GM21367 (cell line): ENCODE results near the gene KREMEN1.

Experiments
- ATAC-seq: cut with Tn5 transposase; IDR thresholded peaks from one replicate; pipeline ENCODE4 v1.9.1; 2021; ENCODE audit not compliant: unreplicated experiment

The KREMEN1 gene

DNA sequence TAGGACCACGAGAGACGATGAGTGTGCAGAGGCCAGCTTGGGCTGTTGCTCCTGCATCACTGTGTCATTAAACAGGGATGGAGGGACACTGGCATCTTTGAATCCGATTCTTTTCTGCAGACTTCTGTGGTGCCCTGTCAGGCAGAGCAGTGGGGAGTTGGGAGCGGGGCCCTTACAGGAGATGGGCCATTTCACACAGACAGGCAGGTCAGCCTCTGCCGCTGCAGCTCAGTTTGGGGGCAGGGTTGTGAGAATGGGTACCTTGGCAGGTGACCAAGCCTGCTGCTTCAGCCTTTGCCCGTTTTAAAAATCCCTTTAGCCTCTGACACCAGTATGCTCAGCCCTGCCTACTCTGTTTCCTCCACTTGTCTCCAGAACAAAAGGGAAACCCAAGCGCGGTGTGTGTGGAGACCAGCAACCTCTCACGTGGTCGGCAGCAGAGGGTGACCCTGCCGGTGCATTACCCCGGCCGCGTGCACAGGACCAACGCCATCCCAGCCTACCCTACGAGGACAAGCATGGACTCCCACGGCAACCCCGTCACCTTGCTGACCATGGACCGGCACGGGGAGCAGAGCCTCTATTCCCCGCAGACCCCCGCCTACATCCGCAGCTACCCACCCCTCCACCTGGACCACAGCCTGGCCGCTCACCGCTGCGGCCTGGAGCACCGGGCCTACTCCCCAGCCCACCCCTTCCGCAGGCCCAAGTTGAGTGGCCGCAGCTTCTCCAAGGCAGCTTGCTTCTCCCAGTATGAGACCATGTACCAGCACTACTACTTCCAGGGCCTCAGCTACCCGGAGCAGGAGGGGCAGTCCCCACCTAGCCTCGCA, 23.8 kb upstream of the KREMEN1 start:
- no peak for ATAC-seq

DNA sequence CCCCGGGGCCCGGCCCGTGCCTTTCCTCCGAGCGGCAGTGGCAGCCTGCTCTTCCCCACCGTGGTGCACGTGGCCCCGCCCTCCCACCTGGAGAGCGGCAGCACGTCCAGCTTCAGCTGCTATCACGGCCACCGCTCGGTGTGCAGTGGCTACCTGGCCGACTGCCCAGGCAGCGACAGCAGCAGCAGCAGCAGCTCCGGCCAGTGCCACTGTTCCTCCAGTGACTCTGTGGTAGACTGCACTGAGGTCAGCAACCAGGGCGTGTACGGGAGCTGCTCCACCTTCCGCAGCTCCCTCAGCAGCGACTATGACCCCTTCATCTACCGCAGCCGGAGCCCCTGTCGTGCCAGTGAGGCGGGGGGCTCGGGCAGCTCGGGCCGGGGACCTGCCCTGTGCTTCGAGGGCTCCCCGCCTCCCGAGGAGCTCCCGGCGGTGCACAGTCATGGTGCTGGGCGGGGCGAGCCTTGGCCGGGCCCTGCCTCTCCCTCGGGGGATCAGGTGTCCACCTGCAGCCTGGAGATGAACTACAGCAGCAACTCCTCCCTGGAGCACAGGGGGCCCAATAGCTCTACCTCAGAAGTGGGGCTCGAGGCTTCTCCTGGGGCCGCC, 23.1 kb upstream of the KREMEN1 start:
- ATAC-seq = no peak

DNA sequence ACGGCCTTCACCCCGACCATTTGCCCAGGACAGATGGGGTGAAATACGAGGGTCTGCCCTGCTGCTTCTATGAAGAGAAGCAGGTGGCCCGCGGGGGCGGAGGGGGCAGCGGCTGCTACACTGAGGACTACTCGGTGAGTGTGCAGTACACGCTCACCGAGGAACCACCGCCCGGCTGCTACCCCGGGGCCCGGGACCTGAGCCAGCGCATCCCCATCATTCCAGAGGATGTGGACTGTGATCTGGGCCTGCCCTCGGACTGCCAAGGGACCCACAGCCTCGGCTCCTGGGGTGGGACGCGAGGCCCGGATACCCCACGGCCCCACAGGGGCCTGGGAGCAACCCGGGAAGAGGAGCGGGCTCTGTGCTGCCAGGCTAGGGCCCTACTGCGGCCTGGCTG, 22.4 kb upstream of the KREMEN1 start:
- ATAC-seq = no peak

DNA sequence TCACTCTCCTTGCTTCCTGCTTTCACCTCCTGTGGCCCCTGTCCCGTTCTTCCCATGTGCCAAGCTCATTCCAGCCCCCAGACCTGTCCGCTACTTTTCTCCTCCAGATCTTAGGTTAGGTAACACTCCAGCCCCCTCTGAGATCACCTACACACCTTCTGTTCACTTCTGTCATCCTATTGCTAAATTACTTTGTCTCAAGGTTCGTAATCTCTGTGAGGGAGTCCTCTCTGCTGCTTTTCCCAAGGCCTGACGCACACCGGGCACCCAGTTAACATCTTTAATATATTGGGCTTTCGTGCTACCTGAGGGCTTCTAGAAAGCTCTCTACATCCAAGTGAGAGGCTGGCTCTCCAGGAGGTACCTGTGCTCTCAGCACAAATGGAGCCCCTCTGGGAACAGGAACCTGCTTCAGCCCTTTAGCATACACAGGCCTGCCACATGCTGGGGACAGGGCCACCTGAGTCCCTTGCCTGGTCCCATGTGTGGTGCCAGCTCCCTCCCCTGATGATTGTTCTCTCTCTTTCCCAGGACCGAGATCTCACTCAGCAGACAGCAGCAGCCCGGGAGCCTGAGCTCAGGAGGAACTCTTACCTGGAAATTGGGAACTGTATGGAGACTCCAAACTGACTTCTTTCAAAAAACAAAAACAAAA, 19.7 kb upstream of the KREMEN1 start:
- no peak for ATAC-seq

DNA sequence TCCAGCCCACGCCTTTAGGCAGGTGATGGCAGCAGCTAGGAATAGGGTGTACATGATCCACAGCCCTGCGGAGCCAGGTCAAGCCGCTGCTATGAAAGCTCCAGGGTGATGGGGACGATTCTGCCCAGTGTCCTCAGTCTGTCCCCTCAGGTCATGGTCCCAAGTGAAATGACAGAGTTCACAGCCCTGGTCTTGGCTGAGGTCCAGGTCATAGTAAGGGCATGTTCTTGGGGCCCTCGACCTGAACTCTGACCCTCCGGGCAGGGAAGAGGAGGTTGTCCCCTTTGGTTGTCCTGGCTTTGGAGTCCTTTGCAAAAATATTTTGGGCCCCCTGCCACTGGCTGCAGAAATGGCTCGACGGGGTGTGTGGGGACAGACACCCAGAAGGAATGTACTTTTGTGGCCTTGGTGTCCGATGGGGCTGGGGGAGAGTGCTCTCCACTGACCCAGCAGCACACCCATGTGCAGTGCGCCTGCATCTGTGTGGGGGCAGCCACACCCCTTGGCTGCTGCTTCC, 18.5 kb upstream of the KREMEN1 start:
- no peak for ATAC-seq

DNA sequence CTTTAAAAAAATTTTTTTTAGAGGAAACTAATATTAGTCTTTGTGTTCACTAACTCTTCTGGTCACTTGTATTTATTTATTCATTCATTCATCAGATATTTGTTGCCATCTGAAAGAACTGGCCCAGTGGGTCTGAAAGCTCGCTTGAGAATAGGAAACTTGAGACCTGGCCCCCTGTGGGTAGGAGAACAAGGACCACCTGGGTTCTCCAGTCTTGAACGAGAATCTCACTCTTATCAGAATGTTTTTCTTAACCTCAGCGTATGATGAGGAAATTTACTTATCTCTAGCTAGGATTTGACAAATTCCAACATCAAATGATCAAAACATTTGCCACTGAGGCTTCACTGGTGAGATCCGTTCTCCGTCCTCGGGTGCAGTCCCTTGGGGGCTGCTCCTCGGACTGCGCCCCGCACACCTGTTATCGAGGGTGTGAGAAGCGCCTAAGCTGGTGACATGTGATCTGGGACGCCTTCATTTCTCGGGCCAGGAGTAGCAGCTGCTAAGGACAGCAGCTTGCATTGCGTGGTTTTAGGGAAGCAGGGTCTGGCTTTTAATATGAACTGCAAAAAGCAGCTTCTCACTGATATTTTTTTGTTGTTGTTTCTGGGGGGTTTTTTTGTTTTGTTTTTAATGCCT, 17.5 kb upstream of the KREMEN1 start:
- ATAC-seq = no peak

DNA sequence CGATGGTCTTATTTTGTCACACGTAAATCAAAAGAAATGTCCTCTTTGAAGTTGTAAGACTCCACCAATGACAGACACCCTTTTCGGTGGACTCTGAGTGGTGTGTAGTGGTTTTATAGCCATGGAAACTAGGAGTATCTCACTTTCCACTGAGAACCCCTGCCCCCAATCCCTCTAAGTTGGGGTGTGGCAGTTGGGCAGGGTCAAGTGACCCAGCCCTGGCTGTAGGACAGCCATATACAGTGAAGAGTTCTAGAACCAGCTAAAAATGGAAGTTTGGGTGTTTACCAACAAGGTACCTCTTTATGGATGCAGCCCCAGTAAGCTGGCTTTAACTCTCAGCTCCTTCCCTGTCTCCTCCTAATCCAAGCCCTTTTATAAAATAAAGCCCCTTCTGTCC, 16.4 kb upstream of the KREMEN1 start:
- no peak for ATAC-seq

DNA sequence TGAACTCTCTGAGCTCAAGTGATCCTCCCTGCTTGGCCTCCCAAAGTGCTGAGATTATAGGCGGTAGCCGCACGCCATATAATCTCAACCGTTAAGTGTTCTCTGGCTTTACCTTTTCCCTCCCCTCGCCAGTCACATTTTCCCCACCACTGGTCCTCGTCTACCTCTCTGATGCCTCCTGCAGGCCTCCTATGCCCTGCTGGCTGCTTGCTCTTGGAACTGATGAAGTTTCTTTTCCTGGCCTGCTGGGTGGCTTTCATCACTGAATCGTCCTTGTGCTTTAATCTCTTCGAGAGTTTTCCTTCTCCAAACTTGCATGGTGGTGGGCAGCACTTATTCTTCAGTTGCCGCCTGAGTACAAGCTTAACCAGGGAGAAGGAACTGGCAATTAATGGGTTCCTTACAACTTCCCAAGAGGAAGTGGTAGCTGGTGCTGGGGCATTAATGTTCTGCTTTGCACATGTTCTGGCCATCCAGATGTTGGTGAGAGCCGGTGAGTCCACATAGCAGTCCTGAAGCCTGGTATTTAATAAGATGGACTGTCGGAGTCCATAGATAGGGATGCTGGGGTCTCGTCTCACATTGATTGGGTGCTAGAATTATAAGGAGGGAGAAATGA, 12.5 kb upstream of the KREMEN1 start:
- ATAC-seq = no peak

DNA sequence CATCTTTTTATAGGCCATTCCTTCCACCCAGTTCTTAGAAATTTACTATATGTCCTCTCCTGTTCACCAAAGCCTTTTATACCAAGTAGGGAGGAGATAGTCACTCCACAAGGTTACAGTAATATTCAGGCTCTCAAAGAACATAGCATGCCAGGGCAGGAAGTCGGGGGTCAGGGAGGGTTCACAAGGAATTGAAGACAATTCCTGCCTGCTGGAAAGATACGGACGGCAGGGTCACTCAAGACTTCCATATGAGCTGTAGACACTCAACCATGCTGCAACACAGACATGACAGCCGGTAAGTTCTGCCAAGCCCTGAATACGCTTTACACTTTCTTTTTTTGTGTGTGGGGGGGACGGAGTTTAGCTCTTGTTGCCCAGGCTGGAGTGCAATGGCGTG, 11.9 kb upstream of the KREMEN1 start:
- ATAC-seq = no peak

DNA sequence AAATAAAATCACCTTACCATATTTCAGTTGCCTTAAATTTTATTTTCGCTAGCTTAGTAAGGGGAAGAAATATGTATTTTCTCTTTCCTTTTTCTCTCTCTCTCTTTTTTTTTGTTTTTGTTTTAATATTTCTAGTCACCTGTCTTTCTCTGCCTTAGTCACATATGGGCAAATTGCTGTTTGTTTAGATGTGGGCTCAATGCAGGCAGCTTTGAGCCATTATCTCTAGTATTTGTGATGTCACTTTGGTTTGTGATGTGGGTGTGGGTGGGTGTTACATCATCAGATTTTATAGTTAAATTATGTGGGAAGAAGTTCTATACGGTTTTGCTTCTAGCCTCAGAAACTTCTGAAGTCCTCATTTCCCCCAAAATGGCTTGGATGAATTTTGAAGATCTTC, 11.1 kb upstream of the KREMEN1 start, which contains the start of gene C22orf31:
C22orf31 (minus strand) TSS at position 59 of the 400 bp plus-strand sequence; CDS start at position 20, 39 bp downstream.
- ATAC-seq = no peak

DNA sequence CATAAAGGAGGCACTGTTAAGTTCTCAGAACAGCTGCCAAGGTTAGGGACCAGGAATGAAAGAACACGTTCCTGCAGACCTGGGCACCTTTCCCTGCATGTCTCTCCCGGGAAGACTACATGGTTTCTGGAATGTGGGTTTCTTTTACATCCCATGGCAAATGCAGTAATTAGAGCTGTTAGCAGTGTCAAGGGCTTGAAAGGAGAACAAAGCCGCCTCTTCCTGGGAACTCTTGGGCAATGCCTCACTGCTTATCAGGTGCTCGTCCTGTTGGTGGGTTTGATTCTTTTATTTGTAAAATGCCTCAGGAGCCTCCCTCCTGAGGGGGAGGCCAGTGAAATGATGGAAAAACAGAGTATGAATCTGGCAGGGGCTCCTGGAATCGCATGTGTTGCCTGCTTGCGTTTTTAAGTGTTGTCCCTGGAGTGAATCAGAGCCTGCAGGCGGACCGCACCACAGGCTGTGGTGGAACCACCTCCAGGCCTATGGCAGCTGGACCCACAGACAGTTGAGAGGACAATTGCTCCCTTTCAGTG, 10.5 kb upstream of the KREMEN1 start:
- no peak for ATAC-seq

DNA sequence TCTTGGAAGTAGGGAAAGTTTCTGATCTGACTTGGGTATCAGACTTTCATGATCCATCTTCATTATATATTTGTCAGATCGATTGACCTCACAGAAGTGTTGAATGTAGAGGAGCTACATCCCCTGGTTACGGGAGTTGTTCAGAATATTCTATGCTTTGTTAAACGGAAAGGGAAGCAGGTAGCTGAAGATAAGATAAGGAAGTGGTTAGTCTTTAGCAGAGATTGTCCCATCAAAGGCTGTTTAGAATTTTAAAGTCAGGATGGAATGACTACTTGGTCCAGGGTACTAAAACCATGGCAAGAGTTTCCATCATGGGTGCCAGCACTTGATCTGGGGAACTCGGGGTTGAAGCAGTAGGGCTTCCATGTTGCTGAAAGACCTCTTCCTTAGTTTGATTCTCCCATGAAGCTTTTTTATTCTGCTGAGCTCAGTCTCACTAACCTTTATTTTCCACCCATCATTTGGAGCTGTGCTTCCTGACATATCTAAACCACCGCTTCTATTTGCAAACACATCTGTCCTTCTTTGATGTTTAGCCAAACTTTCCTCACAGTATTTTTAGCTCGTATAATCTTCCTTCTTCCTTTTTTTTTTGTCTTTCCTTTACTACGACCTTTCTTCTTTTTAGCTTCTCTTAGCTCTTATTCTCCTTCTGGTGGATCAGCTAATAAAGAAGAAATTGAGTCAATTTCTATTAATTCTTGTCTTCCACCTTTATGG, 7.2 kb upstream of the KREMEN1 start:
- ATAC-seq = no peak

DNA sequence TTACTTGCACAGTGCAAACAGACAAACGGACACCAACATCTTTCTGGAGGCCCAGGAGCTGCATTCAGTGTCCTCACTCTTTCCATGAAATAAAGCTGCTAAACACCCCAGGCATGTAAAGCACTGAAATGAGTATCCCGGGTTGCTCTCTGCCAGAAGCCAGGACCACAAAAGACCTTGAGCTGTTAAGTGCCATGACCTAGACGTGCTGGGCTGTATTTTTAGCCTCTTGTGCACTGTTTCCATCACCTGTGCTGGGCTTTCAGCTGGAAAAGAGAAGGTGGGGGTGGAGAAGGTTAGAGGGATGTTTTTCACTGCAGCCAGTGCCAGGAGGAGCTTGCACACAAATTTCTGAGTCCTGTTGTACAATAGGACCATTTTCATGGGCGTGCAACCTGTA, 3.4 kb upstream of the KREMEN1 start:
- ATAC-seq = no peak

DNA sequence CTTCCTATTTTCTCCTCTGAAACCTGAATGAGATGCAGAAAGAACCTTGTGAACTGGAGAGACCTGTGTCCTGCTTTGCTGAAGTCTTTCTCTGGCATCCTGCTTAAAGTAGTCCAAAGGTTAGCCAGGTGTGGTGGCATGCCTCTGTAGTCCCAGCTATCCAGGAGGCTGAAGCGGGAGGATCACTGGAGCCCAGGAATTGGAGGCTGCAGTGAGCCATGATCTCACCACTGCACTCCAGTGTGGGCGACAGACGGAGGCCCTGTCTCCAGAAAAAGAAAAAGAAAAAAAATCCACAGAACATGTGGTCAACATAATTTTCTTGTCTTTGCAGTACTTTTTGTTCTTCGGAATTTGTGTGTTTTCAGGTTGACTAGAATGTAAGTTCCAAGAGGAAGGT, 2.3 kb upstream of the KREMEN1 start:
- ATAC-seq = no peak

DNA sequence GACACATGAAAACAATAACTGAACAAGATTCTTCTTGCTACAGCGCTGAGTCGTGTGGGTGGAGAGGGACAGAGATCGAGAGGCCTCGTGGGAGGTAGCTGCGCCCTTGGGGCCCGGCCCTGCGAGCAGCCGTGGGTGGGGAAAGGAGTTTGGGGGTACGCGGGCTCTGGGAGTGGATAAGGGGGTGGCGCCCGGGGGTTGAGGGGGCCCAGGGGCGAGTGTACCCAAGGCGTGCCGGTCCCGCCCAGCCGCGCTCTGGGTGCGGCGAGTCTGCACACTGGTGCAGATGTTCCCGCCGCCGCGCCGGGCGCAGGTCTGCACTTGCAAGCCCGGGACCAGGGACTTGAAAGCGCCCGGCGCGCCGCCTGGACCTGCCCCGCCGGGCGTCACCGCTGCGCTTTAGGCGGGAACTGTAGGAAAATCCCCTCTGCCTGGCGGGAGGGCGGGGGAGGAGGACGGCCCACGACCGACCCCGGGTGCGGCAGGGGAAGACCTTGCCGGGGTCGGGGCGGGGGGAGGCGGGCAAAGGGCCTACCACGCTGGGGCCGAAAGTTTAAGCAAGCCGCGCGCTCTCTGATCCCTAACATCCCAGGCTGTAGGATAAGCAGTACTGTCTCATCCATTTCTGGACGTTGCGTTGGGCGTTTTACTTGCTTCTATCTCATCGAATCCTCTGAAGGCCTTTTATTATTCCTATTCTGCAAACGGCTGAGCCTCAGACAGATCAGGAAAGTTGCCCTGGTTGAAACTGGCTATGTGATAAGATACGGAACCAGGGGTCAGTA, 1.4 kb upstream of the KREMEN1 start:
- ATAC-seq = no peak

DNA sequence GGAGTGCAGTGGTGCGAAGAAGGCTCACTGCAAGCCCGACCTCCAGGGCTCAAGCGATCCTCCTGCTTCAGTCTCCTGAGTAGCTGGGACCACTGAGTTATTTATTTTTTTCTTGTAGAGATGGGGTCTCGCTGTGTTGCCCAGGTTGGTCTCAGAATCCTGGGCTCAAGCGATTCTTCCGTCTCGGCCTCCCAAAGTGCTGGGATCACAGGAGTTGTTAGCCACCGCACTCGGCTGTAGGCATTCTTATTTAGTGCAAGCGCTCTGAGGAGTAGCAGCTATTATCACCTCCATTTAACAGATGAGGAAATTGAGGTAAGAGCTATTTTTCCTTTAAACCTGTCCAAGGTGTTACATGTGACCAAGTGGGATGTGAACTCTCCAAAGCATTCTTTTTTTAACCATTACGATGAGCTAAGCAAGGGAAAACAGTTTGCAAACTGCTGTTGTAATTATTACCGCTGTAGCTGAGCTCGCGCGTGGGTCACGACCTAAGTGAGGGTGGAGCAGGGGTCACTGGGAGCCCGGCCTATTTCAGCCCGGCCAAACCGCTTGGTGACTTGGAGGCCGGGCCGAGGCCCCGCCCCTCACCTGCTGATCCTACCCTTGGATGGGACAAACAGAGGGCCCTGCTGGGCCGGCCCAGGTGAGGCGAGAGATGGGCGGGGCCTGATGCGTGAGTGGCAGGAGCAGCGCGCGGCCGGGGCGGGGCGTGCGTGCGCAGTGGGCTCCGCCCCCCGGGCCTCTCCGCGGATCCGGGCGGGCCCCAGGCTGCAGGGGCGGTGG, 449 bp upstream of the KREMEN1 start:
- ATAC-seq = peak; percentile 75

DNA sequence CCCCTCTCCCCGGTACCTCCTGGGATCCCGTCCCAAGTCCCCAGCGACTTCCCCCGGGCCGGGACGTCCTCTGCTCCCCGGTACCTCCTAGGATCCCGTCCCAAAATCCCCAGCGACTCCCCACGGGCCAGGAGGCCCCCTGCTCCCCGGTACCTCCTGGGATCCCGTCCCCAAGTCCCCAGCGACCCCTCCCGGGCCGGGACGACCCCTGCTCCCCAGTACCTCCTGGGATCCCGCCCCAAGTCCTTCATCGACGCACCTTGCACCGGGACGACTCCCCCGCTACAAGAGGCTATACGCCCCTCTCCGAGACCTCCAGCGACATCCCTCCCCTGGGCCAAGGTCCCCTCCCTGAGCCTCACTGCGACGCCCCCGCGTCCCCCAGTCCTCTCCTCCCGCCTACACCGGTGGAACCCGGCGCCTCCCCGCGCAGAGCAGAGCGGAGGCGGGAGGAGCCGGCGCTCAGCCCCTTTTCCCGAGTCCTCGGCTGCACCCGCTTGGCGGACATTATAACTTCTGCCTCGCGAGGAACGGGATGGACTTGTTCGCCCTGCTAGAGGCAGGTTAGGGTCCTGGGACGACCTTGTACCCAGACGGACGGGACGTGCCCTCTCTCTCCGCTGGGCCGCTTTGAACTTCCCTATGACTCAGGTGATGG, 912 bp downstream of the KREMEN1 start:
- no peak for ATAC-seq

DNA sequence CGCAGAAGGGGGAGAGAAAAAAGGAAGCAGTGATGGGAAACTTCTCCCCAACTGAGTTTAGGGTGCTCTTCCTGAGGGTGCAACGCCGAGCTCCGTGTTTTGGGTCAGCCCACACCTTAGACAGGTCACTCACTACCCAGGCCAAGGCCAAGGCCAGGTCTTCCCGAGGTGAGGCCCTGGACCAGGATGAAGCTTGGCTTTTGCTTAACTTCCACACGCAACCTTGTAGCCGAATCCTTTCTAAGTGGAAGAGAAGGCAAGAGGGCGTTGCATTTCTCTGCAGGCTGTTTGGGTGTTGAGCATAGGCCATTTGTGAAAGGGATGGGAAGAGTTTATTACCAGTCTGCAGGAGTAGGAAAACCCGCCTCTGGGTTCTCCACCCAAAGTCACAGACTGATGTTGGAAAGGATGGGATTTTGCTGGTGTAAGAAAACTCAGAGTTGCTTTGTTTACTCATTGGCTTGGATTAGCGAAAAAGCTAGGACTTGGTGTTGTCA, 1.5 kb downstream of the KREMEN1 start:
- no peak for ATAC-seq
